ENCODE measurements around the gene SYNE2.

SYNE2 gene

GRCh38 chr14:63982156-63982555 is 129.4 kb downstream of the SYNE2 start:
- no peak overlapping the region for H3K4me3 ChIP-seq (ENCODE audit: low read depth in 1 of 2, low read length in 1 of 2)
- no peaks in the 10 kb centered on the region for H3K9me3 ChIP-seq
- no peak for TF ChIP-seq CTCF (IDR thresholded peaks at IDR 0.05)
- no peak overlapping the region for H3K27ac ChIP-seq
- H3K36me3 ChIP-seq = peaks cover 75% of the 10 kb centered on the region
- no peaks in the 10 kb centered on the region for H3K27me3 ChIP-seq
- no peaks in the 10 kb centered on the region for H3K4me1 ChIP-seq (ENCODE audit: control insufficient read depth in 1 of 2, insufficient read depth in 1 of 2, low read depth in 1 of 2, low read length in 1 of 2)

- Histone ChIP-seq H3K4me3 (ENCODE audit: low read depth in 1 of 2, low read length in 1 of 2) (no peak overlapping the region), H3K27me3 (no peaks in the 10 kb centered on the region), H3K4me1 (ENCODE audit: control insufficient read depth in 1 of 2, insufficient read depth in 1 of 2, low read depth in 1 of 2, low read length in 1 of 2) (no peaks in the 10 kb centered on the region), H3K36me3 (peaks cover 72% of the 10 kb centered on the region), H3K27ac (no peak overlapping the region), H3K9me3 (no peaks in the 10 kb centered on the region)
- TF ChIP-seq CTCF (IDR thresholded peaks at IDR 0.05) = no peak
Measured at GRCh38 chr14:63982629-63983028, 129.8 kb downstream of the SYNE2 start.

GRCh38 chr14:63986789-63987533 is 134.2 kb downstream of the SYNE2 start:
- Histone ChIP-seq H3K27ac (no peak overlapping the region), H3K36me3 (peaks cover 74% of the 10 kb centered on the region), H3K27me3 (no peaks in the 10 kb centered on the region), H3K9me3 (no peaks in the 10 kb centered on the region), H3K4me1 (ENCODE audit: control insufficient read depth in 1 of 2, insufficient read depth in 1 of 2, low read depth in 1 of 2, low read length in 1 of 2) (no peaks in the 10 kb centered on the region), H3K4me3 (ENCODE audit: low read depth in 1 of 2, low read length in 1 of 2) (no peak overlapping the region)
- TF ChIP-seq CTCF (IDR thresholded peaks at IDR 0.05) = no peak

- Histone ChIP-seq H3K27me3 (no peaks in the 10 kb centered on the region), H3K36me3 (peaks cover 77% of the 10 kb centered on the region), H3K4me1 (ENCODE audit: control insufficient read depth in 1 of 2, insufficient read depth in 1 of 2, low read depth in 1 of 2, low read length in 1 of 2) (no peaks in the 10 kb centered on the region), H3K4me3 (ENCODE audit: low read depth in 1 of 2, low read length in 1 of 2) (no peak overlapping the region), H3K27ac (no peak overlapping the region), H3K9me3 (no peaks in the 10 kb centered on the region)
- TF ChIP-seq CTCF (IDR thresholded peaks at IDR 0.05) = no peak
Measured at GRCh38 chr14:63988579-63988978, 135.8 kb downstream of the SYNE2 start.

- Histone ChIP-seq H3K4me1 (ENCODE audit: control insufficient read depth in 1 of 2, insufficient read depth in 1 of 2, low read depth in 1 of 2, low read length in 1 of 2) (no peaks in the 10 kb centered on the region), H3K4me3 (ENCODE audit: low read depth in 1 of 2, low read length in 1 of 2) (no peak overlapping the region), H3K27ac (no peak overlapping the region), H3K36me3 (peaks cover 85% of the 10 kb centered on the region), H3K27me3 (no peaks in the 10 kb centered on the region), H3K9me3 (no peaks in the 10 kb centered on the region)
- no peak for TF ChIP-seq CTCF (IDR thresholded peaks at IDR 0.05)
Measured at GRCh38 chr14:63991833-63992232, 139.0 kb downstream of the SYNE2 start.
